Suprapubic skin (tissue), 3 donors: Measurements from ENCODE around the gene ZNFX1.

ENCODE experiments used
- EP300 ChIP-seq: sonication (generic); formaldehyde crosslinking; IDR thresholded peaks from one replicate; pipeline ENCODE4 v1.6.1; 2017; ENCODE audit warnings: antibody characterized with exemption
- POLR2A ChIP-seq, 2 donors: fragments of 450-650 bp; IDR thresholded peaks; one replicate each; pipeline ENCODE4 v1.6.1; 2017; ENCODE audit warnings: antibody characterized with exemption in 2 of 2, mild to moderate bottlenecking in 2 of 2, moderate library complexity in 2 of 2
- TF ChIP-seq, protein P1 (sequence below), 2 donors: fragments of 200-600 bp in 1 of 2; fragments of 450-650 bp in 1 of 2; sonication (generic) in 1 of 2; IDR thresholded peaks; one replicate each; pipeline ENCODE4 v1.5.1; 2016 to 2019; ENCODE audit warnings: antibody characterized with exemption in 2 of 2, mild to moderate bottlenecking in 1 of 2, moderate library complexity in 1 of 2

DNA sequence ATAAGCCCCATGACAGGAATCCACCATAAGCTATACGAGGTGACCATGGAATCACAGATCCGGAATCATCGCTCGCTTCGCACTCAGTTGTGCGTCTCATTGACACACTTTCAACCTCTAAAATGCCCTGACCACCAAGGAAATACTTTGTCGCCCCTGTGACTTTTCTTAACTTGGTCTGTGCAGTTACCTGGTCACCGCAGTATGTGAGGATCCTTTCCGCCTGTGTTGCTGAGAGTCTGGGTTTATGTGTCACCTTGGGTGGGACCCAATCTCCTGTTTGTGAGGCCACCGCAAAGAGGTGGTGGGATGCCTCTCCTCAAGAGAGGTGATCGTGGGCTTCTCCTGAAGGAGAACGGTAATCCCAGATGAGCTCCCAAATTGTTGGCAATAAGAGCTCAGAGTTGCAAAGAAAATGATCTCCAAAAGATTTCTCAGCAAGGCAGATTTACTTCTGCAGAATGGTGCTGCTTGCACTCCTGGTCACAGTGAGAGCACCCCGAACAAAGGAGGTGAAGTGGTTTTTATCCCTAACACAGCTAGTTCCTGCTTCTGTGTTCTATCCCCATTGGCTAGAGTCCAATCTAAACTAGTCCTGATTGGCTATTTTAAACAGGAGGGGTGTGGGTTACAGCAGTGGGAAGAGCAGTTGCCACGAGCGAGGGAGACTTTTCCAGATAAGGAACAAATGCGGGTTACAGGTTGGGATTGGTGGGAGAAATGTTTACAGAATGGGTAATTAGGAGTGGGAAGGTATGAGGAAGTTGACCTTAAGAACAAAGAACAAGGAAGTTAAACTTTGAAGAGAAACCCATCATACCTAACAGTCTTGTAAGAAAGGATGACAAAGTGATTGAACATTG is 9.1 kb upstream of the ZNFX1 start:
- TF ChIP-seq, protein P1, sequence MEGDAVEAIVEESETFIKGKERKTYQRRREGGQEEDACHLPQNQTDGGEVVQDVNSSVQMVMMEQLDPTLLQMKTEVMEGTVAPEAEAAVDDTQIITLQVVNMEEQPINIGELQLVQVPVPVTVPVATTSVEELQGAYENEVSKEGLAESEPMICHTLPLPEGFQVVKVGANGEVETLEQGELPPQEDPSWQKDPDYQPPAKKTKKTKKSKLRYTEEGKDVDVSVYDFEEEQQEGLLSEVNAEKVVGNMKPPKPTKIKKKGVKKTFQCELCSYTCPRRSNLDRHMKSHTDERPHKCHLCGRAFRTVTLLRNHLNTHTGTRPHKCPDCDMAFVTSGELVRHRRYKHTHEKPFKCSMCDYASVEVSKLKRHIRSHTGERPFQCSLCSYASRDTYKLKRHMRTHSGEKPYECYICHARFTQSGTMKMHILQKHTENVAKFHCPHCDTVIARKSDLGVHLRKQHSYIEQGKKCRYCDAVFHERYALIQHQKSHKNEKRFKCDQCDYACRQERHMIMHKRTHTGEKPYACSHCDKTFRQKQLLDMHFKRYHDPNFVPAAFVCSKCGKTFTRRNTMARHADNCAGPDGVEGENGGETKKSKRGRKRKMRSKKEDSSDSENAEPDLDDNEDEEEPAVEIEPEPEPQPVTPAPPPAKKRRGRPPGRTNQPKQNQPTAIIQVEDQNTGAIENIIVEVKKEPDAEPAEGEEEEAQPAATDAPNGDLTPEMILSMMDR (IDR thresholded peaks at IDR 0.05) = no peak
- no peak for TF ChIP-seq POLR2A (IDR thresholded peaks at IDR 0.05)
- no peak for TF ChIP-seq EP300
